Activated gamma-delta T cell treated with Interleukin-2 at 50 U/mL for 16 hours (primary cell): ENCODE measurements around the gene GRAP2.

Experiments used
- DNase-seq: peaks from one replicate; pipeline ENCODE4 v3.0.0-alpha.2; 2020

The GRAP2 gene

GRCh38 chr22:39997421-39997820 is 96.5 kb downstream of the GRAP2 start:
- DNase-seq = no peak

GRCh38 chr22:39997939-39998726 is 97.2 kb downstream of the GRAP2 start:
- DNase-seq = no peak

- no peak for DNase-seq
Measured at GRCh38 chr22:39999144-39999757, 98.4 kb downstream of the GRAP2 start.

GRCh38 chr22:40000171-40000570 is 99.3 kb downstream of the GRAP2 start:
- no peak for DNase-seq

GRCh38 chr22:40001106-40001505 is 100.2 kb downstream of the GRAP2 start:
- DNase-seq = no peak

- no peak for DNase-seq
Measured at GRCh38 chr22:40001800-40002577, 101.1 kb downstream of the GRAP2 start.

- DNase-seq = no peak
Measured at GRCh38 chr22:40002935-40003715, 102.2 kb downstream of the GRAP2 start.

- DNase-seq = no peak
Measured at GRCh38 chr22:40004836-40005235, 104.0 kb downstream of the GRAP2 start.

GRCh38 chr22:40006641-40007040 is 105.8 kb downstream of the GRAP2 start:
- DNase-seq = no peak

- no peak for DNase-seq
Measured at GRCh38 chr22:40007853-40008710, 107.2 kb downstream of the GRAP2 start.

- DNase-seq = no peak
Measured at GRCh38 chr22:40008726-40009291, 107.9 kb downstream of the GRAP2 start.

GRCh38 chr22:40009292-40009774 is 108.4 kb downstream of the GRAP2 start:
- DNase-seq = no peak

- DNase-seq = no peak
Measured at GRCh38 chr22:40009951-40010671, 109.2 kb downstream of the GRAP2 start.

GRCh38 chr22:40010746-40011145 is 109.9 kb downstream of the GRAP2 start:
- no peak for DNase-seq

GRCh38 chr22:40014667-40015248 is 113.9 kb downstream of the GRAP2 start:
- no peak for DNase-seq

GRCh38 chr22:40015358-40015976 is 114.6 kb downstream of the GRAP2 start:
- DNase-seq = no peak

- no peak for DNase-seq
Measured at GRCh38 chr22:40018051-40018450, 117.2 kb downstream of the GRAP2 start.

GRCh38 chr22:40019100-40019499 is 118.2 kb downstream of the GRAP2 start:
- DNase-seq = no peak

- DNase-seq = no peak
Measured at GRCh38 chr22:40020956-40021355, 120.1 kb downstream of the GRAP2 start.
